WI38 (cell line): ENCODE results near the gene CDKN2AIPNL.
A peak's percentile ranks its signal among the peaks of the same experiment; 100 is the strongest.

Experiments
- H3K4me3 ChIP-seq: 2 replicates; pipeline ENCODE4 v1.5.1; 2011; ENCODE audit warnings: low read depth, mild to moderate bottlenecking, control low read depth, low read length
- CTCF ChIP-seq: IDR thresholded peaks from 2 replicates; pipeline ENCODE4 v1.5.1; 2012; ENCODE audit warnings: low read depth, mild to moderate bottlenecking, control low read depth, low read length

The CDKN2AIPNL gene

GRCh38 chr5:134411546-134412266, at the start of gene CDKN2AIPNL:
TSS of gene CDKN2AIPNL (minus strand) at chr5:134411881. CDS start at chr5:134411854, 27 bp downstream.
- TF ChIP-seq CTCF: peak; percentile 59
- peak within 1 kb of the TSS; percentile 91 for H3K4me3 ChIP-seq

- no peak overlapping the region for H3K4me3 ChIP-seq
- TF ChIP-seq CTCF: no peak
Observed at GRCh38 chr5:134460551-134460950, 48.9 kb upstream of the CDKN2AIPNL start.

GRCh38 chr5:134459491-134459890, 47.8 kb upstream of the CDKN2AIPNL start:
- no peak for TF ChIP-seq CTCF
- no peak overlapping the region for H3K4me3 ChIP-seq

GRCh38 chr5:134459010-134459403, 47.3 kb upstream of the CDKN2AIPNL start:
- H3K4me3 ChIP-seq: no peak overlapping the region
- TF ChIP-seq CTCF: no peak

GRCh38 chr5:134458234-134459009, 46.7 kb upstream of the CDKN2AIPNL start:
- TF ChIP-seq CTCF: no peak
- no peak overlapping the region for H3K4me3 ChIP-seq

- TF ChIP-seq CTCF: no peak
- H3K4me3 ChIP-seq: no peak overlapping the region
Observed at GRCh38 chr5:134457801-134458200, 46.1 kb upstream of the CDKN2AIPNL start.

- no peak for TF ChIP-seq CTCF
Observed at GRCh38 chr5:134456825-134457224, 45.1 kb upstream of the CDKN2AIPNL start.

More at GRCh38 chr5:134456825-134457224, 45.1 kb upstream of the CDKN2AIPNL start:
- H3K4me3 ChIP-seq: no peak overlapping the region
